ENCODE results near the gene C1orf94. TPM values are rescaled to one million over a fixed set of nuclear protein-coding genes. Genes with fewer than 3 reads are reported as not detected.

The C1orf94 gene
- total and polyA plus RNA-seq, 2 experiments from 2014 or later: 4.3 to 5.3 TPM

DNA sequence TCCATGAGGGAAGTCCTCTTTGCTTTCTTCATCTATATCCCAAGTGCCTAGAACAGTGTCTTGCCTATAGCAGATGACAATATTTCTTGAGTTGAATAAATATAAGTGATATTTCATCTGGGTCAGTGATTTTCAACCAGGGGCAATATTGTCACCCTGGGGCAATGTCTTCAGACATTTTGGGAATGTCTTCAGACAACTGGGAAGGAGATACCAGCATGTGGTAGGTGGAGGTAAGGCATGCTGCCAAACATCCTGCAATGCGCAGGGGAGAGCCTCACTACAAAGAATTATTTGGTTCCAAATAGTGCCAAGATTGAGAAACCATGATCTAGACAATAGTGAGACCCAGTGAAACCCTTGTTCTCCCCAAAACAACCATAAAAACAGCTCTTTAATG is 54.7 kb downstream of the C1orf94 start:
- no peak overlapping the region for H3K27ac Mint-ChIP-seq
- Histone ChIP-seq H3K4me2 (no peak overlapping the region), H2AFZ (no peak overlapping the region), H3K27ac (ENCODE audit: low read depth) (no peak overlapping the region), H3K9me2 (ENCODE audit: insufficient read depth) (peaks cover 12% of the 10 kb centered on the region; the same call in 1 of the 2 replicates), H3K36me3 (ENCODE audit: insufficient read depth) (no peaks in the 10 kb centered on the region), H3K27me3 (ENCODE audit: insufficient read depth) (no peaks in the 10 kb centered on the region), H4K20me1 (replicated peaks; ENCODE audit: insufficient read depth) (no peaks in the 10 kb centered on the region), H3F3A (replicated peaks; ENCODE audit: low read depth) (no peaks in the 10 kb centered on the region), H3K79me2 (replicated peaks; ENCODE audit: insufficient read depth) (no peaks in the 10 kb centered on the region), H3K4me3 (no peak overlapping the region), H3K4me1 (ENCODE audit: insufficient read depth) (no peaks in the 10 kb centered on the region)
- H3K4me3 Mint-ChIP-seq: no peak overlapping the region
- no peaks in the 10 kb centered on the region for H3K27me3 Mint-ChIP-seq (ENCODE audit: insufficient read depth, low read depth, poor library complexity)
- peaks cover 6% of the 10 kb centered on the region; the same call in 2 of the 3 replicates for H3K4me1 Mint-ChIP-seq
- H3K36me3 Mint-ChIP-seq (ENCODE audit: low read depth): no peaks in the 10 kb centered on the region
- ATAC-seq (no peak), DNase-seq (ENCODE audit: low spot score) (no peak)
- no peaks in the 10 kb centered on the region; the same call in 2 of the 3 replicates for H3K9me3 Mint-ChIP-seq
- TF ChIP-seq STAT1 (IDR thresholded peaks at IDR 0.05; ENCODE audit: unreplicated experiment) (no peak), ZNF114 (CRISPR knock-in tag; IDR thresholded peaks at IDR 0.05) (no peak), CREB1 (CRISPR knock-in tag; IDR thresholded peaks at IDR 0.05; ENCODE audit: low read depth) (no peak), ZNF331 (CRISPR knock-in tag; IDR thresholded peaks at IDR 0.05; ENCODE audit: low read depth) (no peak), REST (IDR thresholded peaks at IDR 0.05; ENCODE audit: unreplicated experiment) (no peak), JUNB (IDR thresholded peaks at IDR 0.05; ENCODE audit: unreplicated experiment) (no peak), EZH2phosphoT487 (IDR thresholded peaks at IDR 0.05; ENCODE audit: unreplicated experiment) (no peak), EZH2 (IDR thresholded peaks at IDR 0.05; ENCODE audit: low read depth, unreplicated experiment) (no peak), POLR2AphosphoS5 (IDR thresholded peaks at IDR 0.05; ENCODE audit: low read depth) (no peak), NANOG (IDR thresholded peaks at IDR 0.05; ENCODE audit: borderline replicate concordance) (no peak), ETS1 (IDR thresholded peaks at IDR 0.05) (no peak)
- TF ChIP-seq, protein P1, sequence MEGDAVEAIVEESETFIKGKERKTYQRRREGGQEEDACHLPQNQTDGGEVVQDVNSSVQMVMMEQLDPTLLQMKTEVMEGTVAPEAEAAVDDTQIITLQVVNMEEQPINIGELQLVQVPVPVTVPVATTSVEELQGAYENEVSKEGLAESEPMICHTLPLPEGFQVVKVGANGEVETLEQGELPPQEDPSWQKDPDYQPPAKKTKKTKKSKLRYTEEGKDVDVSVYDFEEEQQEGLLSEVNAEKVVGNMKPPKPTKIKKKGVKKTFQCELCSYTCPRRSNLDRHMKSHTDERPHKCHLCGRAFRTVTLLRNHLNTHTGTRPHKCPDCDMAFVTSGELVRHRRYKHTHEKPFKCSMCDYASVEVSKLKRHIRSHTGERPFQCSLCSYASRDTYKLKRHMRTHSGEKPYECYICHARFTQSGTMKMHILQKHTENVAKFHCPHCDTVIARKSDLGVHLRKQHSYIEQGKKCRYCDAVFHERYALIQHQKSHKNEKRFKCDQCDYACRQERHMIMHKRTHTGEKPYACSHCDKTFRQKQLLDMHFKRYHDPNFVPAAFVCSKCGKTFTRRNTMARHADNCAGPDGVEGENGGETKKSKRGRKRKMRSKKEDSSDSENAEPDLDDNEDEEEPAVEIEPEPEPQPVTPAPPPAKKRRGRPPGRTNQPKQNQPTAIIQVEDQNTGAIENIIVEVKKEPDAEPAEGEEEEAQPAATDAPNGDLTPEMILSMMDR (conservative IDR thresholded peaks at IDR 0.05; ENCODE audit: low read depth in 2 of 2): no peak
- TF ChIP-seq, protein P2, sequence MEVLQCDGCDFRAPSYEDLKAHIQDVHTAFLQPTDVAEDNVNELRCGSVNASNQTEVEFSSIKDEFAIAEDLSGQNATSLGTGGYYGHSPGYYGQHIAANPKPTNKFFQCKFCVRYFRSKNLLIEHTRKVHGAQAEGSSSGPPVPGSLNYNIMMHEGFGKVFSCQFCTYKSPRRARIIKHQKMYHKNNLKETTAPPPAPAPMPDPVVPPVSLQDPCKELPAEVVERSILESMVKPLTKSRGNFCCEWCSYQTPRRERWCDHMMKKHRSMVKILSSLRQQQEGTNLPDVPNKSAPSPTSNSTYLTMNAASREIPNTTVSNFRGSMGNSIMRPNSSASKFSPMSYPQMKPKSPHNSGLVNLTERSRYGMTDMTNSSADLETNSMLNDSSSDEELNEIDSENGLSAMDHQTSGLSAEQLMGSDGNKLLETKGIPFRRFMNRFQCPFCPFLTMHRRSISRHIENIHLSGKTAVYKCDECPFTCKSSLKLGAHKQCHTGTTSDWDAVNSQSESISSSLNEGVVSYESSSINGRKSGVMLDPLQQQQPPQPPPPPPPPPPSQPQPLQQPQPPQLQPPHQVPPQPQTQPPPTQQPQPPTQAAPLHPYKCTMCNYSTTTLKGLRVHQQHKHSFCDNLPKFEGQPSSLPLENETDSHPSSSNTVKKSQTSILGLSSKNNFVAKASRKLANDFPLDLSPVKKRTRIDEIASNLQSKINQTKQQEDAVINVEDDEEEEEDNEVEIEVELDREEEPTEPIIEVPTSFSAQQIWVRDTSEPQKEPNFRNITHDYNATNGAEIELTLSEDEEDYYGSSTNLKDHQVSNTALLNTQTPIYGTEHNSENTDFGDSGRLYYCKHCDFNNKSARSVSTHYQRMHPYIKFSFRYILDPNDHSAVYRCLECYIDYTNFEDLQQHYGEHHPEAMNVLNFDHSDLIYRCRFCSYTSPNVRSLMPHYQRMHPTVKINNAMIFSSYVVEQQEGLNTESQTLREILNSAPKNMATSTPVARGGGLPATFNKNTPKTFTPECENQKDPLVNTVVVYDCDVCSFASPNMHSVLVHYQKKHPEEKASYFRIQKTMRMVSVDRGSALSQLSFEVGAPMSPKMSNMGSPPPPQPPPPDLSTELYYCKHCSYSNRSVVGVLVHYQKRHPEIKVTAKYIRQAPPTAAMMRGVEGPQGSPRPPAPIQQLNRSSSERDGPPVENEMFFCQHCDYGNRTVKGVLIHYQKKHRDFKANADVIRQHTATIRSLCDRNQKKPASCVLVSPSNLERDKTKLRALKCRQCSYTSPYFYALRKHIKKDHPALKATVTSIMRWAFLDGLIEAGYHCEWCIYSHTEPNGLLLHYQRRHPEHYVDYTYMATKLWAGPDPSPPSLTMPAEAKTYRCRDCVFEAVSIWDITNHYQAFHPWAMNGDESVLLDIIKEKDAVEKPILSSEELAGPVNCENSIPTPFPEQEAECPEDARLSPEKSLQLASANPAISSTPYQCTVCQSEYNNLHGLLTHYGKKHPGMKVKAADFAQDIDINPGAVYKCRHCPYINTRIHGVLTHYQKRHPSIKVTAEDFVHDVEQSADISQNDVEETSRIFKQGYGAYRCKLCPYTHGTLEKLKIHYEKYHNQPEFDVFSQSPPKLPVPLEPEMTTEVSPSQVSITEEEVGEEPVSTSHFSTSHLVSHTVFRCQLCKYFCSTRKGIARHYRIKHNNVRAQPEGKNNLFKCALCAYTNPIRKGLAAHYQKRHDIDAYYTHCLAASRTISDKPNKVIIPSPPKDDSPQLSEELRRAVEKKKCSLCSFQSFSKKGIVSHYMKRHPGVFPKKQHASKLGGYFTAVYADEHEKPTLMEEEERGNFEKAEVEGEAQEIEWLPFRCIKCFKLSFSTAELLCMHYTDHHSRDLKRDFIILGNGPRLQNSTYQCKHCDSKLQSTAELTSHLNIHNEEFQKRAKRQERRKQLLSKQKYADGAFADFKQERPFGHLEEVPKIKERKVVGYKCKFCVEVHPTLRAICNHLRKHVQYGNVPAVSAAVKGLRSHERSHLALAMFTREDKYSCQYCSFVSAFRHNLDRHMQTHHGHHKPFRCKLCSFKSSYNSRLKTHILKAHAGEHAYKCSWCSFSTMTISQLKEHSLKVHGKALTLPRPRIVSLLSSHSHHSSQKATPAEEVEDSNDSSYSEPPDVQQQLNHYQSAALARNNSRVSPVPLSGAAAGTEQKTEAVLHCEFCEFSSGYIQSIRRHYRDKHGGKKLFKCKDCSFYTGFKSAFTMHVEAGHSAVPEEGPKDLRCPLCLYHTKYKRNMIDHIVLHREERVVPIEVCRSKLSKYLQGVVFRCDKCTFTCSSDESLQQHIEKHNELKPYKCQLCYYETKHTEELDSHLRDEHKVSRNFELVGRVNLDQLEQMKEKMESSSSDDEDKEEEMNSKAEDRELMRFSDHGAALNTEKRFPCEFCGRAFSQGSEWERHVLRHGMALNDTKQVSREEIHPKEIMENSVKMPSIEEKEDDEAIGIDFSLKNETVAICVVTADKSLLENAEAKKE (CRISPR knock-in tag; IDR thresholded peaks at IDR 0.05): no peak

Data from GM23338 (cell line).